NT2/D1 (cell line): Measurements from ENCODE around the gene BMP2K.
"Not testable (repeated sequence)": the region's sequence is repeated elsewhere in the genome, so short reads cannot be mapped to it uniquely, and the experiment has no call there.

ENCODE experiments used
- DNase-seq: peaks from one replicate; pipeline ENCODE4 v3.0.0-alpha.2; 2011; ENCODE audit warnings: low read depth, low spot score
- H3K27me3 ChIP-seq: 2 replicates; pipeline ENCODE4 v1.6.0; 2011; ENCODE audit warnings: mild to moderate bottlenecking; ENCODE audit not compliant: insufficient read length, insufficient read depth
- H3K36me3 ChIP-seq: 2 replicates; pipeline ENCODE4 v1.6.1; 2011; ENCODE audit warnings: mild to moderate bottlenecking, low read length, mixed read lengths; ENCODE audit not compliant: insufficient read depth, insufficient read length
- H3K4me1 ChIP-seq: 2 replicates; pipeline ENCODE4 v1.5.1; 2011; ENCODE audit not compliant: insufficient read depth, insufficient read length
- H3K4me3 ChIP-seq: 2 replicates; pipeline ENCODE4 v1.5.1; 2011; ENCODE audit warnings: low read depth; ENCODE audit not compliant: insufficient read length
- H3K9ac ChIP-seq: 2 replicates; pipeline ENCODE4 v1.6.0; 2011; ENCODE audit warnings: low read depth; ENCODE audit not compliant: insufficient read length
- H3K9me3 ChIP-seq: 2 replicates; pipeline ENCODE4 v1.5.1; 2011; ENCODE audit warnings: mild to moderate bottlenecking, low read length; ENCODE audit not compliant: insufficient read depth
- SUZ12 ChIP-seq: IDR thresholded peaks from 2 replicates; pipeline ENCODE4 v1.6.1; 2011; ENCODE audit not compliant: insufficient read length, insufficient read depth; ENCODE audit errors: extremely low read depth
- YY1 ChIP-seq: IDR thresholded peaks from 2 replicates; pipeline ENCODE4 v1.6.1; 2011; ENCODE audit not compliant: insufficient read length, insufficient read depth
- ZNF274 ChIP-seq: IDR thresholded peaks from 2 replicates; pipeline ENCODE4 v1.6.1; 2011; ENCODE audit warnings: mild to moderate bottlenecking, low read depth, low read length

Gene BMP2K

DNA sequence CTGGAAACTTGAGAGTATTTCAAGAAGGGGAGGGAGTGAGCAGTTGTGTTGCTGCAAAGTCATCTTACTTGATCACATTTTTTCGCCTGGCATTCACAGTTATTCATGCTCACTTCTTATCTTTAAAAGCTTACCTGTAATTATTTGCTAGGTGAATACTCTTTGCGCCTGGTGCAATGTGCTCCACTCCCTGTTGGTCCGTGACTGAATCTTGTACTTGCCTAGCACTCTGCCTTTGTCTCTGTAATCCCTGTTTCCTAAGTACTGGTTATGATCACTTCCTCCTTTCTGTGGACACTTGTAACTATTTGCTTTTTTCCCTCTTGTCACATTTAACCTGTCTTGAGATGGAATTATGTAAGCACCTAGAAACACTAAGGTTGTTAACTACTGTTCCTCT is 5.8 kb downstream of the BMP2K start:
- no peak for DNase-seq
- no peak overlapping the region for H3K4me3 ChIP-seq
- no peaks in the 10 kb centered on the region for H3K36me3 ChIP-seq
- H3K9me3 ChIP-seq: no peaks in the 10 kb centered on the region
- TF ChIP-seq YY1 (no peak), ZNF274 (no peak)
- no peaks in the 10 kb centered on the region for H3K27me3 ChIP-seq
- no peaks in the 10 kb centered on the region for H3K4me1 ChIP-seq
- H3K9ac ChIP-seq: no peak overlapping the region

- no peak overlapping the region for H3K9ac ChIP-seq
- DNase-seq: no peak
Measured at GRCh38 chr4:78784236-78784865, 8.2 kb downstream of the BMP2K start.

GRCh38 chr4:78787392-78788006 is 11.3 kb downstream of the BMP2K start:
- Histone ChIP-seq H3K36me3 (no peaks in the 10 kb centered on the region), H3K9me3 (no peaks in the 10 kb centered on the region), H3K9ac (no peak overlapping the region), H3K27me3 (no peaks in the 10 kb centered on the region), H3K4me1 (no peaks in the 10 kb centered on the region), H3K4me3 (no peak overlapping the region)
- DNase-seq: no peak
- TF ChIP-seq ZNF274: no peak
- TF ChIP-seq SUZ12: no peak
- no peak for TF ChIP-seq YY1

More at GRCh38 chr4:78784236-78784865, 8.2 kb downstream of the BMP2K start:
- H3K9me3 ChIP-seq: no peaks in the 10 kb centered on the region
- H3K4me1 ChIP-seq: no peaks in the 10 kb centered on the region
- no peaks in the 10 kb centered on the region for H3K36me3 ChIP-seq
- TF ChIP-seq YY1 (no peak), SUZ12 (no peak), ZNF274 (no peak)
- H3K27me3 ChIP-seq: no peaks in the 10 kb centered on the region
- H3K4me3 ChIP-seq: no peak overlapping the region

- no peak for DNase-seq
- Histone ChIP-seq H3K27me3 (no peaks in the 10 kb centered on the region), H3K4me3 (no peak overlapping the region), H3K9ac (no peak overlapping the region), H3K4me1 (no peaks in the 10 kb centered on the region), H3K36me3 (no peaks in the 10 kb centered on the region), H3K9me3 (no peaks in the 10 kb centered on the region)
- TF ChIP-seq ZNF274 (no peak), YY1 (no peak), SUZ12 (no peak)
Measured at GRCh38 chr4:78788007-78788889, 12.1 kb downstream of the BMP2K start.

- DNase-seq, H3K27me3 ChIP-seq, H3K9me3 ChIP-seq, H3K4me3 ChIP-seq, H3K36me3 ChIP-seq, H3K4me1 ChIP-seq, H3K9ac ChIP-seq: not testable (repeated sequence)
Measured at GRCh38 chr4:78795594-78796416, 19.7 kb downstream of the BMP2K start.

DNA sequence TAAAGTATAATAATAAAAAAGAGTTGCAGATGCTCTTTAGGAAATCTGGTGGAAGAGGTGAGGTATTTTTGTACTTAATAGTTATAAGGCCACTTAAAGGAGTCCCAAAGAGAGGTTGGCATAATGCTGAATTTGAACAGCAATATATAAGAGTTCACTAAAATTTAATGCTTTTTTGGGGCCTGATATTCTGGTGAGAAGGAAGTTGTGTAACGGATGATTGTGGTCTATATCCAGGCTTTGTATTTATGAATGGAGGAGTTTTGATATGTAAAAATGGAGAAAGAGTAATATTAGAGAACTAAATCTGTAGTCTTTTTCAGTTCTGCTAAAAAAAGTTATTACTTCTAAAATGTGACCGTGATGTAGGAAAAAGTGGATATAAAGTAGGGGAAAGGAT is 20.4 kb downstream of the BMP2K start:
- no peaks in the 10 kb centered on the region for H3K4me1 ChIP-seq
- TF ChIP-seq ZNF274: no peak
- no peak for TF ChIP-seq YY1
- TF ChIP-seq SUZ12: no peak
- no peaks in the 10 kb centered on the region for H3K9me3 ChIP-seq
- H3K4me3 ChIP-seq: no peak overlapping the region
- no peaks in the 10 kb centered on the region for H3K36me3 ChIP-seq
- no peaks in the 10 kb centered on the region for H3K27me3 ChIP-seq
- DNase-seq: no peak
- H3K9ac ChIP-seq: no peak overlapping the region
